Measurements from ENCODE around the gene CSTF3.

CSTF3 gene

GRCh38 chr11:33157103-33158027 lies 3.9 kb downstream of the CSTF3 start:
- Histone ChIP-seq H3K4me3 (peak overlapping the region; percentile 97; the same call in 1 of the 2 replicates), H3K27ac (no peak overlapping the region), H3K9ac (ENCODE audit: insufficient read length) (no peak overlapping the region), H3K9me3 (ENCODE audit: low read depth, low read length) (no peaks in the 10 kb centered on the region), H3K36me3 (ENCODE audit: insufficient read depth, low read length) (peaks cover 75% of the 10 kb centered on the region)
- no peak for DNase-seq (ENCODE audit: low read depth, low spot score)
- TF ChIP-seq FOXP2 (optimal IDR thresholded peaks at IDR 0.05; ENCODE audit: control extremely low read depth, extremely low read length, insufficient read depth) (no peak), POLR2AphosphoS5 (IDR thresholded peaks at IDR 0.05; ENCODE audit: borderline replicate concordance, low read depth, low read length) (no peak), EZH2 (IDR thresholded peaks at IDR 0.05) (no peak)

GRCh38 chr11:33151399-33151798 lies 9.9 kb downstream of the CSTF3 start:
- no peak for TF ChIP-seq FOXP2 (optimal IDR thresholded peaks at IDR 0.05; ENCODE audit: control extremely low read depth, extremely low read length, insufficient read depth)
- TF ChIP-seq POLR2AphosphoS5 (IDR thresholded peaks at IDR 0.05; ENCODE audit: borderline replicate concordance, low read depth, low read length): no peak
- TF ChIP-seq EZH2 (IDR thresholded peaks at IDR 0.05): no peak
- Histone ChIP-seq H3K9ac (ENCODE audit: insufficient read length) (no peak overlapping the region), H3K9me3 (ENCODE audit: low read depth, low read length) (no peaks in the 10 kb centered on the region), H3K4me3 (no peak overlapping the region), H3K27ac (no peak overlapping the region), H3K36me3 (ENCODE audit: insufficient read depth, low read length) (peaks cover 67% of the 10 kb centered on the region)
- no peak for DNase-seq (ENCODE audit: low read depth, low spot score)

GRCh38 chr11:33147559-33147958 lies 13.7 kb downstream of the CSTF3 start:
- TF ChIP-seq FOXP2 (optimal IDR thresholded peaks at IDR 0.05; ENCODE audit: control extremely low read depth, extremely low read length, insufficient read depth) (no peak), EZH2 (IDR thresholded peaks at IDR 0.05) (no peak), POLR2AphosphoS5 (IDR thresholded peaks at IDR 0.05; ENCODE audit: borderline replicate concordance, low read depth, low read length) (no peak)
- H3K9me3 ChIP-seq (ENCODE audit: low read depth, low read length): no peaks in the 10 kb centered on the region
- no peak overlapping the region for H3K4me3 ChIP-seq
- H3K9ac ChIP-seq (ENCODE audit: insufficient read length): no peak overlapping the region
- no peak for DNase-seq (ENCODE audit: low read depth, low spot score)
- H3K27ac ChIP-seq: peak overlapping the region; percentile 72; the same call in 1 of the 2 replicates
- peaks cover 55% of the 10 kb centered on the region for H3K36me3 ChIP-seq (ENCODE audit: insufficient read depth, low read length)

- DNase-seq (ENCODE audit: low read depth, low spot score): no peak
- H3K9me3 ChIP-seq (ENCODE audit: low read depth, low read length): no peaks in the 10 kb centered on the region
- H3K27ac ChIP-seq: peak overlapping the region; percentile 88
- no peak overlapping the region for H3K4me3 ChIP-seq
- H3K36me3 ChIP-seq (ENCODE audit: insufficient read depth, low read length): peaks cover 69% of the 10 kb centered on the region
- peak overlapping the region; percentile 14 for H3K9ac ChIP-seq (ENCODE audit: insufficient read length)
- no peak for TF ChIP-seq POLR2AphosphoS5 (IDR thresholded peaks at IDR 0.05; ENCODE audit: borderline replicate concordance, low read depth, low read length)
- no peak for TF ChIP-seq EZH2 (IDR thresholded peaks at IDR 0.05)
- TF ChIP-seq FOXP2 (optimal IDR thresholded peaks at IDR 0.05; ENCODE audit: control extremely low read depth, extremely low read length, insufficient read depth): no peak
Measured at GRCh38 chr11:33135768-33136443, 25.4 kb downstream of the CSTF3 start.

- H3K9ac ChIP-seq (ENCODE audit: insufficient read length): peak overlapping the region; percentile 14
- no peaks in the 10 kb centered on the region for H3K9me3 ChIP-seq (ENCODE audit: low read depth, low read length)
- peak overlapping the region; percentile 88 for H3K27ac ChIP-seq
- no peak for TF ChIP-seq EZH2 (IDR thresholded peaks at IDR 0.05)
- peaks cover 67% of the 10 kb centered on the region for H3K36me3 ChIP-seq (ENCODE audit: insufficient read depth, low read length)
- no peak for DNase-seq (ENCODE audit: low read depth, low spot score)
- H3K4me3 ChIP-seq: peak overlapping the region; percentile 9; the same call in 1 of the 2 replicates
Measured at GRCh38 chr11:33135216-33135615, 26.1 kb downstream of the CSTF3 start.

- Histone ChIP-seq H3K9ac (ENCODE audit: insufficient read length) (no peak overlapping the region), H3K36me3 (ENCODE audit: insufficient read depth, low read length) (peaks cover 63% of the 10 kb centered on the region), H3K9me3 (ENCODE audit: low read depth, low read length) (no peaks in the 10 kb centered on the region), H3K4me3 (peak overlapping the region; percentile 9), H3K27ac (peak overlapping the region; percentile 88)
- no peak for DNase-seq (ENCODE audit: low read depth, low spot score)
- no peak for TF ChIP-seq POLR2AphosphoS5 (IDR thresholded peaks at IDR 0.05; ENCODE audit: borderline replicate concordance, low read depth, low read length)
- no peak for TF ChIP-seq FOXP2 (optimal IDR thresholded peaks at IDR 0.05; ENCODE audit: control extremely low read depth, extremely low read length, insufficient read depth)
- no peak for TF ChIP-seq EZH2 (IDR thresholded peaks at IDR 0.05)
Measured at GRCh38 chr11:33134276-33134675, 27.0 kb downstream of the CSTF3 start.

GRCh38 chr11:33133761-33134160 lies 27.5 kb downstream of the CSTF3 start:
- Histone ChIP-seq H3K36me3 (ENCODE audit: insufficient read depth, low read length) (peaks cover 58% of the 10 kb centered on the region), H3K9me3 (ENCODE audit: low read depth, low read length) (no peaks in the 10 kb centered on the region), H3K9ac (ENCODE audit: insufficient read length) (no peak overlapping the region), H3K27ac (peak overlapping the region; percentile 88), H3K4me3 (peak overlapping the region; percentile 9; the same call in 1 of the 2 replicates)
- TF ChIP-seq EZH2 (IDR thresholded peaks at IDR 0.05) (no peak), POLR2AphosphoS5 (IDR thresholded peaks at IDR 0.05; ENCODE audit: borderline replicate concordance, low read depth, low read length) (no peak; the same call in 1 of the 2 replicates), FOXP2 (optimal IDR thresholded peaks at IDR 0.05; ENCODE audit: control extremely low read depth, extremely low read length, insufficient read depth) (no peak)
- peak; percentile 75 for DNase-seq (ENCODE audit: low read depth, low spot score)

GRCh38 chr11:33132510-33132909 lies 28.8 kb downstream of the CSTF3 start:
- Histone ChIP-seq H3K9ac (ENCODE audit: insufficient read length) (no peak overlapping the region), H3K36me3 (ENCODE audit: insufficient read depth, low read length) (peaks cover 46% of the 10 kb centered on the region), H3K4me3 (no peak overlapping the region), H3K27ac (no peak overlapping the region), H3K9me3 (ENCODE audit: low read depth, low read length) (no peaks in the 10 kb centered on the region)
- DNase-seq (ENCODE audit: low read depth, low spot score): no peak
- no peak for TF ChIP-seq EZH2 (IDR thresholded peaks at IDR 0.05)
- TF ChIP-seq POLR2AphosphoS5 (IDR thresholded peaks at IDR 0.05; ENCODE audit: borderline replicate concordance, low read depth, low read length): no peak
- no peak for TF ChIP-seq FOXP2 (optimal IDR thresholded peaks at IDR 0.05; ENCODE audit: control extremely low read depth, extremely low read length, insufficient read depth)
